ENCODE results near the gene DOCK1.

Gene DOCK1

GRCh38 chr10:127094984-127095383 is 189.8 kb downstream of the DOCK1 start:
- Histone ChIP-seq H3K4me1 (ENCODE audit: control insufficient read depth, insufficient read depth, low read length, unreplicated experiment) (no peaks in the 10 kb centered on the region), H3K27ac (ENCODE audit: low read depth, low read length) (no peak overlapping the region), H3K79me2 (ENCODE audit: control insufficient read depth, insufficient read depth, low read length, unreplicated experiment) (no peaks in the 10 kb centered on the region), H2AFZ (ENCODE audit: low read length, unreplicated experiment) (no peak overlapping the region), H3K36me3 (ENCODE audit: insufficient read depth, low read length) (no peaks in the 10 kb centered on the region), H3K4me3 (ENCODE audit: low read depth, low read length) (no peak overlapping the region), H3K27me3 (ENCODE audit: insufficient read depth, low read length) (no peaks in the 10 kb centered on the region)

- no peaks in the 10 kb centered on the region for H3K79me2 ChIP-seq (ENCODE audit: control insufficient read depth, insufficient read depth, low read length, unreplicated experiment)
- no peaks in the 10 kb centered on the region for H3K27me3 ChIP-seq (ENCODE audit: insufficient read depth, low read length)
- no peak overlapping the region for H2AFZ ChIP-seq (ENCODE audit: low read length, unreplicated experiment)
- no peaks in the 10 kb centered on the region for H3K36me3 ChIP-seq (ENCODE audit: insufficient read depth, low read length)
- no peak overlapping the region for H3K4me3 ChIP-seq (ENCODE audit: low read depth, low read length)
- H3K27ac ChIP-seq (ENCODE audit: low read depth, low read length) = no peak overlapping the region
- no peaks in the 10 kb centered on the region for H3K4me1 ChIP-seq (ENCODE audit: control insufficient read depth, insufficient read depth, low read length, unreplicated experiment)
These were observed 195.9 kb downstream of the DOCK1 start for GRCh38 chr10:127100983-127101615.

GRCh38 chr10:127102176-127102575 is 196.9 kb downstream of the DOCK1 start:
- H3K36me3 ChIP-seq (ENCODE audit: insufficient read depth, low read length) = no peaks in the 10 kb centered on the region
- no peak overlapping the region for H2AFZ ChIP-seq (ENCODE audit: low read length, unreplicated experiment)
- H3K27me3 ChIP-seq (ENCODE audit: insufficient read depth, low read length) = no peaks in the 10 kb centered on the region
- H3K79me2 ChIP-seq (ENCODE audit: control insufficient read depth, insufficient read depth, low read length, unreplicated experiment) = no peaks in the 10 kb centered on the region
- no peak overlapping the region for H3K4me3 ChIP-seq (ENCODE audit: low read depth, low read length)
- no peaks in the 10 kb centered on the region for H3K4me1 ChIP-seq (ENCODE audit: control insufficient read depth, insufficient read depth, low read length, unreplicated experiment)
- no peak overlapping the region for H3K27ac ChIP-seq (ENCODE audit: low read depth, low read length)

GRCh38 chr10:127115100-127115499 is 209.9 kb downstream of the DOCK1 start:
- Histone ChIP-seq H3K36me3 (ENCODE audit: insufficient read depth, low read length) (no peaks in the 10 kb centered on the region), H3K27me3 (ENCODE audit: insufficient read depth, low read length) (no peaks in the 10 kb centered on the region), H3K79me2 (ENCODE audit: control insufficient read depth, insufficient read depth, low read length, unreplicated experiment) (no peaks in the 10 kb centered on the region), H3K4me3 (ENCODE audit: low read depth, low read length) (no peak overlapping the region), H3K4me1 (ENCODE audit: control insufficient read depth, insufficient read depth, low read length, unreplicated experiment) (no peaks in the 10 kb centered on the region), H2AFZ (ENCODE audit: low read length, unreplicated experiment) (no peak overlapping the region), H3K27ac (ENCODE audit: low read depth, low read length) (no peak overlapping the region)

- Histone ChIP-seq H3K4me1 (ENCODE audit: control insufficient read depth, insufficient read depth, low read length, unreplicated experiment) (no peaks in the 10 kb centered on the region), H3K27me3 (ENCODE audit: insufficient read depth, low read length) (no peaks in the 10 kb centered on the region), H3K36me3 (ENCODE audit: insufficient read depth, low read length) (no peaks in the 10 kb centered on the region), H3K4me3 (ENCODE audit: low read depth, low read length) (no peak overlapping the region), H3K27ac (ENCODE audit: low read depth, low read length) (no peak overlapping the region), H2AFZ (ENCODE audit: low read length, unreplicated experiment) (no peak overlapping the region), H3K79me2 (ENCODE audit: control insufficient read depth, insufficient read depth, low read length, unreplicated experiment) (no peaks in the 10 kb centered on the region)
These were observed 211.9 kb downstream of the DOCK1 start for GRCh38 chr10:127117125-127117524.

GRCh38 chr10:127118034-127118433 is 212.8 kb downstream of the DOCK1 start:
- H3K27me3 ChIP-seq (ENCODE audit: insufficient read depth, low read length) = no peaks in the 10 kb centered on the region
- H3K27ac ChIP-seq (ENCODE audit: low read depth, low read length) = no peak overlapping the region
- no peaks in the 10 kb centered on the region for H3K79me2 ChIP-seq (ENCODE audit: control insufficient read depth, insufficient read depth, low read length, unreplicated experiment)
- no peaks in the 10 kb centered on the region for H3K36me3 ChIP-seq (ENCODE audit: insufficient read depth, low read length)
- H3K4me3 ChIP-seq (ENCODE audit: low read depth, low read length) = no peak overlapping the region
- H3K4me1 ChIP-seq (ENCODE audit: control insufficient read depth, insufficient read depth, low read length, unreplicated experiment) = no peaks in the 10 kb centered on the region
- H2AFZ ChIP-seq (ENCODE audit: low read length, unreplicated experiment) = no peak overlapping the region

GRCh38 chr10:127119936-127120335 is 214.7 kb downstream of the DOCK1 start:
- H3K79me2 ChIP-seq (ENCODE audit: control insufficient read depth, insufficient read depth, low read length, unreplicated experiment) = no peaks in the 10 kb centered on the region
- H3K36me3 ChIP-seq (ENCODE audit: insufficient read depth, low read length) = no peaks in the 10 kb centered on the region
- no peak overlapping the region for H2AFZ ChIP-seq (ENCODE audit: low read length, unreplicated experiment)
- H3K4me3 ChIP-seq (ENCODE audit: low read depth, low read length) = no peak overlapping the region
- H3K27ac ChIP-seq (ENCODE audit: low read depth, low read length) = no peak overlapping the region
- no peaks in the 10 kb centered on the region for H3K4me1 ChIP-seq (ENCODE audit: control insufficient read depth, insufficient read depth, low read length, unreplicated experiment)
- H3K27me3 ChIP-seq (ENCODE audit: insufficient read depth, low read length) = no peaks in the 10 kb centered on the region

- Histone ChIP-seq H3K79me2 (ENCODE audit: control insufficient read depth, insufficient read depth, low read length, unreplicated experiment) (no peaks in the 10 kb centered on the region), H3K4me3 (ENCODE audit: low read depth, low read length) (no peak overlapping the region), H3K36me3 (ENCODE audit: insufficient read depth, low read length) (no peaks in the 10 kb centered on the region), H3K27ac (ENCODE audit: low read depth, low read length) (no peak overlapping the region), H2AFZ (ENCODE audit: low read length, unreplicated experiment) (no peak overlapping the region), H3K4me1 (ENCODE audit: control insufficient read depth, insufficient read depth, low read length, unreplicated experiment) (no peaks in the 10 kb centered on the region), H3K27me3 (ENCODE audit: insufficient read depth, low read length) (no peaks in the 10 kb centered on the region)
These were observed 217.6 kb downstream of the DOCK1 start for GRCh38 chr10:127122831-127123230.

- H3K27ac ChIP-seq (ENCODE audit: low read depth, low read length) = no peak overlapping the region
- no peaks in the 10 kb centered on the region for H3K4me1 ChIP-seq (ENCODE audit: control insufficient read depth, insufficient read depth, low read length, unreplicated experiment)
- no peak overlapping the region for H2AFZ ChIP-seq (ENCODE audit: low read length, unreplicated experiment)
- H3K36me3 ChIP-seq (ENCODE audit: insufficient read depth, low read length) = no peaks in the 10 kb centered on the region
- no peaks in the 10 kb centered on the region for H3K79me2 ChIP-seq (ENCODE audit: control insufficient read depth, insufficient read depth, low read length, unreplicated experiment)
- H3K27me3 ChIP-seq (ENCODE audit: insufficient read depth, low read length) = no peaks in the 10 kb centered on the region
- no peak overlapping the region for H3K4me3 ChIP-seq (ENCODE audit: low read depth, low read length)
These were observed 218.4 kb downstream of the DOCK1 start for GRCh38 chr10:127123626-127124025.

- Histone ChIP-seq H3K27me3 (ENCODE audit: insufficient read depth, low read length) (no peaks in the 10 kb centered on the region), H2AFZ (ENCODE audit: low read length, unreplicated experiment) (no peak overlapping the region), H3K4me3 (ENCODE audit: low read depth, low read length) (no peak overlapping the region), H3K79me2 (ENCODE audit: control insufficient read depth, insufficient read depth, low read length, unreplicated experiment) (no peaks in the 10 kb centered on the region), H3K36me3 (ENCODE audit: insufficient read depth, low read length) (no peaks in the 10 kb centered on the region), H3K27ac (ENCODE audit: low read depth, low read length) (no peak overlapping the region), H3K4me1 (ENCODE audit: control insufficient read depth, insufficient read depth, low read length, unreplicated experiment) (no peaks in the 10 kb centered on the region)
These were observed 220.1 kb downstream of the DOCK1 start for GRCh38 chr10:127125331-127125730.

- Histone ChIP-seq H3K4me3 (ENCODE audit: low read depth, low read length) (no peak overlapping the region), H3K36me3 (ENCODE audit: insufficient read depth, low read length) (no peaks in the 10 kb centered on the region), H2AFZ (ENCODE audit: low read length, unreplicated experiment) (no peak overlapping the region), H3K27ac (ENCODE audit: low read depth, low read length) (no peak overlapping the region), H3K79me2 (ENCODE audit: control insufficient read depth, insufficient read depth, low read length, unreplicated experiment) (no peaks in the 10 kb centered on the region), H3K27me3 (ENCODE audit: insufficient read depth, low read length) (no peaks in the 10 kb centered on the region), H3K4me1 (ENCODE audit: control insufficient read depth, insufficient read depth, low read length, unreplicated experiment) (no peaks in the 10 kb centered on the region)
These were observed 222.6 kb downstream of the DOCK1 start for GRCh38 chr10:127127822-127128221.

All from ACC112 (cell line).